Stimulated activated CD8-positive, alpha-beta memory T cell treated with anti-CD3 and anti-CD28 coated beads, Interleukin-15, amount 100 ng/mL, for 1 hour (primary cell): ENCODE results near the gene SLC39A5.
"Not testable (repeated sequence)": the region's sequence is repeated elsewhere in the genome, so short reads cannot be mapped to it uniquely, and the experiment has no call there.

Experiments
- DNase-seq: peaks from one replicate; pipeline ENCODE4 v3.0.0-alpha.2; 2020; ENCODE audit warnings: low read depth

Gene SLC39A5, protein sequence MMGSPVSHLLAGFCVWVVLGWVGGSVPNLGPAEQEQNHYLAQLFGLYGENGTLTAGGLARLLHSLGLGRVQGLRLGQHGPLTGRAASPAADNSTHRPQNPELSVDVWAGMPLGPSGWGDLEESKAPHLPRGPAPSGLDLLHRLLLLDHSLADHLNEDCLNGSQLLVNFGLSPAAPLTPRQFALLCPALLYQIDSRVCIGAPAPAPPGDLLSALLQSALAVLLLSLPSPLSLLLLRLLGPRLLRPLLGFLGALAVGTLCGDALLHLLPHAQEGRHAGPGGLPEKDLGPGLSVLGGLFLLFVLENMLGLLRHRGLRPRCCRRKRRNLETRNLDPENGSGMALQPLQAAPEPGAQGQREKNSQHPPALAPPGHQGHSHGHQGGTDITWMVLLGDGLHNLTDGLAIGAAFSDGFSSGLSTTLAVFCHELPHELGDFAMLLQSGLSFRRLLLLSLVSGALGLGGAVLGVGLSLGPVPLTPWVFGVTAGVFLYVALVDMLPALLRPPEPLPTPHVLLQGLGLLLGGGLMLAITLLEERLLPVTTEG

DNA sequence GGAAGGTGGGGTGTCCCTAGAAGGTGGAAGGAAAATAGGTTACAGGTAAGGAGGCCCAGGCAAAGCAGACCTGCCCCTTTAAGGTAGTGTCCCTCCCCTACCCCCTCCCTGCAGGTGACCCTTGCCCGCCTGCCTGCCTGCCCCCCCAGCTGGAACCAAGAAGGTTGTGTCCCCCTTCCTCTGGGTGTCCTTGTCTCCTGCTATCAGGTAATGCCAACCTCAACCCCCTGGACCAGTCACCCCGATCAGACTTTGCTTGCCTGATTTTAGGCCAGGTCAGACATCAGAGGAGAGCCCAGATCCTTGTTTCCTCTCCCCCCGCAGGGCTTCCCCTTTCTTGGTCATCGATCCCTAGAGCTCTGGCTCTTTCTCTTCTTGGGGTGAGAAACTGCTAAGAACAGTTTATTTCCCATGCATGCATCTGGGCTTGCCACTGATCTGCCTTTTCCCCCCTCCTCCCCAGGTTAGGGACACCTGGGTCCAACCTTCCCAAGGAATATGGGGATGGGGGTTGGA, at the start of gene SLC39A5:
Gene SLC39A5 (plus strand): TSS at position 136 of the 516 bp plus-strand sequence. CDS start 1,224 bp downstream, outside the sequence.
- DNase-seq, result no peak

DNA sequence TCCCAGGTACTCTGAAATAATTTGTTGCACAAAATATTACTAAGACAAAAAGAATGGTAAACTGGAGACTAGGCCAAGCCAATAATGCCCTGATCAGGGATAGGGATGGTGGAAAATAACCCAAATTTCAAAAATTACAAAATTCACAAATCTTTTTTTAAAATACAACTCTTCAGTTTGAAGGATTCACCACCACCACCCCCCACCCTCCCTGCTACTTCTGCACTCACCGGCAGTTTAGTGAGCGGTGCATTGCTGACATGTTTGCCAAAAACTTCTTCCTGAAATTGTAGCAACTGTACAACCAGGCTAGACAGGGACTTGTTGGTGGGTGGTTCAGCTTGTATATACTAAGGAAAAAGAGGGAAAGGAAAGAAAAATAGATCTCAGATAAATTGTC, 42.9 kb upstream of the SLC39A5 start:
- no peak for DNase-seq

DNA sequence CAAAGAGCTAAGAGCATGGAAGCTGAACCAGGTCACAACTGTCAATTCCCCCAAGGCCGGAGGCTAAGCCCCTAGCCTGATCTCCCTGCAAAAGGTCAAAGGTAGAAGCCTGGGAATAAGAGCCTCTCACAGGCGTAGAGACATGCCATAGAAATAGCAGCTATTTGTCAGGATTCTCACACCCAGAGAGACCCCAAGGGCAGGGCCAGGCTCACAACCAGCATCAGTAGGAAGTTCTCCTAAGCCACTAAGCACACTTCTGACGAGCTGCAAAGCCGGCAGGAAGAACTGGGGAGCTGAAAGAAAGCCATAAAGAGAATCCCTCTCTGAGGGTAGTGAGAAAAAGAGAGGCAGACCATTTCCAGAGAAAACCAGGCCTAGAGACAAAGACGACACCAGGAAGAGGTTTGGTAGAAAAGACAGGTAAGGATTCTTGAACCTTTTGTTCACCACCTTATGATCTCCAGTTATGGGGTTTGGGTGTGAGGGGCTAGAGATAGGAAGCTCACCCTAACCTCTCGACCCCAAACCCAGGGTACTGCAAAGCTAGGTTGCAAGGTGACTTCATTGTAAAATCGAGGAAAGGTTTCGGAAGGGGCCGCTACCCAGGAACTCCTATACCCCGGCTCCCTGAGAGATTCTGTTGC, 41.6 kb upstream of the SLC39A5 start:
- DNase-seq, result no peak

DNA sequence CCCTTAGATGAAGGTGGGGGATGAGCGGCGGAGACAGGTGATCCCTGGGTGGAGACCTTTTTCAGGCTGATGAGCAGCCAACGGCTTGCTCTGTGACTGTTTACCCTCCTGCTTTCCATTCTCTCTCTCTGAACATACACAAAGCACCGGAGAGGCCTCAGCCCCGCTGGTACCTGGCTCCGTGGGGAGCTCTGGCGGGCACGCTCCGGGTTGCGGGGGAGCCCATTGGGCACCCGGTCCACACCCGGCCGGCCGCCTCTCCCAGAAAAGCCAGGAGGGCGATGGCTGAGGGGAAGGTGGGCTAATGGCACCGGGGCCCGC, 41.1 kb upstream of the SLC39A5 start:
- no peak for DNase-seq

DNA sequence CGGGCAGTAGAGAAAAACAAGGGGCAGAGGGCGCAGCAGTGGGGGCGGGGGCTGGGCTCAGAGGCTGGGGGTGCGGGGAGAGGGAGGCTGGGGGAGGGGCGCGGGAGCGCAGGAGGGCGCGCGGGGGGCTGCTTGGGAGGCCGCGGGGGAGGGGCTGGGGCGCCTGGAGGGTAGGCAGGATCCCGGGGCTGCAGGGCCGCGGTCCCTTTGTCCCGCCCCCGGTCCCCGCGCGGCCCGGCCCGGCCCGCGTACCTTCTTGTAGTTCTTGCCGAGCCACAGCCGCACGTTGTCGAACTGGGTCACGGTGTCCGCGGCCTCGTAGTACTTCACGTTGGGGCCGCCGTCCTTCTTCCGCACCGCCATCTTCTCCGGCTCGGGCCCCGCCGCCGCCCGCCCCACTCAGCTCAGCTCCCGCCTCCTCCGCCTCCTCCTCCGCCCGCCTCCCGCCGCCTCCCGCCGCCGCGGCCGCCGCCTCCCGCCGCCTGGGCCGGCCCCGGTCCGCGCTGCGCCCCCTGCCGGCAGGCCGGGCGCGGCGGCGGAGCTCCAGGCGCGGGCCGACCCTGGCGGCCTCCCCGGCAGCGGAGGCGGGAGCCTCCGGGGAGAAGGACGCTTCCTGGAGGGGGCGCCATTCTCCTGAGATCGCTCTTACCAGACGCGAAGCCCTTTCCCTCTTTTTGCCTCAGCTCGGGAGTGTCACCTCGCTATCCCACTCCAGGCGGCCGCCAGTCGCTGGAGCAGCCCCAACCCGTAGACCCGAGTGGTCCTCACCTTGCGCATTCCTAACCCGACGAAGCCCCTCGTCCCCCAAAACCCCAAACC, 40.5 kb upstream of the SLC39A5 start, which contains the start of gene SMARCC2:
Gene SMARCC2 (minus strand): TSS at position 385 of the 819 bp plus-strand sequence. CDS start 22 bp downstream, at position 363.
- DNase-seq, result peak; percentile 66

DNA sequence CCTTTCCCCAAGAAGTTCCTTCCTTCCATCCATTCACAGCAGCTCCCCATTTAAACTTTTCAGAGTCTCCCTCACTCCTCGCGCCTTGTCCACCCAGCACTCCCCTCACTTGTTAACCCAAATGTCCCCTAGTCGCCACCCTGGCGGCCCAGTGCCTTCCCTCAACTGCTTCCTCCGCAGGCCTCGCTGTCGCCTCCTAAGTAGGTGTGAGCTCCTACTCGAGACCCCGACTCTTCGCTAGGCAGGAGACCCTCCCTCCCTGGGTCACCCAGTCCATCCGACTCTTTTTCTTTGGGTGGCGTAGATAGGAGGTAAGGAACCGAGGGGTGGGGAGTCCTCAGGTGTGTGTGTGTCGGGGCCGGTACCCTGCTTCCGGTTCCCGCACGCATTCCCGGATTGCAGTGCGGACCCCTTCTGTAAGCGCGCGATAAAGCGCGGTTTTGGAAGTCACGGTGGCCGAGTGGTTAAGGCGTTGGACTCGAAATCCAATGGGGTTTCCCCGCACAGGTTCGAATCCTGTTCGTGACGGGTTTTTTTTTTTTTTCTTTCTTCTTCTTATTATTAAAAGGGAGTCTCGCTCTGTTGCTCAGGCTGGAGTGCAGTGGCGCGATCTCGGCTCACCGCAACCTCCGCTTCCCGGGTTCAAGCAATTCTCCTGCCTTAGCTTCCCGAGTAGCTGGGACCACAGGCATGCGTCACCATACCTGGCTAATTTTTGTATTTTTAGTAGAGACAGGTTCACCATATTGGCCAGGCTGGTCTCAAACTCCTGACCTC, 39.7 kb upstream of the SLC39A5 start:
- peak; percentile 46 for DNase-seq

DNA sequence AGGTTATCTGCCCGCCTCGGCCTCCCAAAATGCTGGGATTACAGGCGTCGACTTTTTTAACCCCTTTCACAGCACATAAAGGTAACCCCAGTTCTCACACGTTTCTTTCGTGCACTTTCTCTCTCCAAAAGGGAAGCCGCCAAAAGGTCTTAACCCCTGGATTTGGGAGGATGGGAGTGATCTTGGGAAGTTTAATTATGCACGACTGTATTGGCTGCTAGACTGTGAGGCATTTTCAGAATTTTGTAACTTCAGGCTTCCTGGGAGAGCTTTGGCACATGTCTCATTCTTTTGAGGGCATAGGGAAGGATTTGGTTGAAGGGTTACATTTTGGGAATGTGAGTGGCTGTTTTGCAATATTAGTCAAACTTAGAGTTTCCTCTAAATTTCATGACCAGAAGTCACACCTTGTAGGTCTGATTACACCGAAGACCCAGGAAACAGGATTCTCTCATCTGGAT, 39.1 kb upstream of the SLC39A5 start:
- DNase-seq, result no peak

DNA sequence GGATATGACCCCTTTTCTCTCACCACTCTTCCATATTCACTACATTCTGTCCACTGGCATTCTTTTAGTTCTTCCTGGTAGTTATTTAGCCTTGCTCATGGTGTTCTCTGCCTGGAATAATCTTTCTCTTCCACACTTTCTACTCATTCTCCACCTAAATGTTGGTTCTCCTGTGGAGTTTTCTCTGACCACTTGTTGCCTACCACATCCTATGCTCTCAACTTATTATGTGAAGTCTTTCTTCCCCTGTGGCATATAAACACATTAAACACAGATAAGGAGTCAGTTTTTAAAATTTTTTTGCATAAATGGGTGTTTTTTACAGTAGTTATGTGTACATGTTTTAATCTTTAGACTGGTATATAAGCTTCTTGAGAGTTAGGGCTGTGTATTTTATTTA, 37.3 kb upstream of the SLC39A5 start:
- DNase-seq, result no peak

DNA sequence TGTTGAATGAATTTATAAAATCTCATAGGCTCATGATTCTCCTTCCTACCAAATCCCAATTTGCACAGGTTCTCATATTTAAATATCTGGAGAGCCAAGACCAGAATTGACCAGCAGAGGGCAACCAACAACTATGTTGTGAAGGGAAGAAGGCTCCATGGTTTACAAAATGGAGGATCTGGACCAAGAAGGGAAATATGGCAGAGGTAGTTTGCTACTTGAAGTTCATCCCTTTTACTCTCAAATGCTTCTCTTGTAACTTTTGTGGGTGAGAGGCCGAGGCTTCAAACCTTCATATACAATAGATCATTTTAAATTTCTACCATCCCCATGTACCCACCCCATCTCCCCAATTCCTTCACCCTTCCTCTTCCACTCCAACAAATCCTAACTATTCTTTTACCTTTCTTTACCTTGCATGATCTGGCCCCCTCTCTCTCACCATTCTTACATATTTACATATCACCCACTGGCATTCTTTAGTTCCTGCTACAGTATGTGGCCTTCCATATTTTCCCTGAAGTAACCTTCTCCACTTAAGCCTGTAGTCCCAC, 36.7 kb upstream of the SLC39A5 start:
- DNase-seq, result peak; percentile 62

DNA sequence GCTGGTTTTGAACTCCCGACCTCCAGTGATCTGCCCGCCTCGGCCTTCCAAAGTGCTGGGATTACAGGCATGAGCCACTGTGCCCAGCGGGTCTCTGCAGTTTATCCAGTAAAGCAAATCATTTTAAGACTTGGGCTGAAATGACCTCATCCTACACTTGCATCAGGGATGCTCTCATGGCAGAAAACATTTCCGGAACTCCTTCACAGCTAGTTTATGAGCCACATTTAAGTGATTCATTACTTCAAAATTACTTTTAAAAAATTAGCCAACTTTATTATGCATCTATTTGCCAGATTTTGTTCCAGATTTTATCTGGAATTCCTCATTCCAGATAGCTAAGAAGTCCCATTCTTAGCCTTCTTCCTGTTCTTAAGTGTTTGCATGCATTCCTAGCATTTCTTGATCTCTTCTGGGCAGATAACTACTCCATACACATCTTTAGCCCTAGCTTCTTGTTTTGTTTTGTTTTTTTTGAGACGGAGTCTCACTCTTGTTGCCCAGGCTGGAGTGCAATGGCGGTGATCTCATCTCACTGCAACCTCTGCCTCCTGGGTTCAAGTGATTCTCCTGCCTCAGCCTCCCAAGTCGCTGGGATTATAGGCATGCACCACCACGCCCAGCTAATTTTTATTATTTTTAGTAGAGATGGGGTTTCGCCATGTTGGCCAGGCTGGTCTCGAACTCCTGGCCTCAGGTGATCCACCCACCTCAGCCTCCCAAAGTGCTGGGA, 32.9 kb upstream of the SLC39A5 start:
- not testable (repeated sequence) for DNase-seq

DNA sequence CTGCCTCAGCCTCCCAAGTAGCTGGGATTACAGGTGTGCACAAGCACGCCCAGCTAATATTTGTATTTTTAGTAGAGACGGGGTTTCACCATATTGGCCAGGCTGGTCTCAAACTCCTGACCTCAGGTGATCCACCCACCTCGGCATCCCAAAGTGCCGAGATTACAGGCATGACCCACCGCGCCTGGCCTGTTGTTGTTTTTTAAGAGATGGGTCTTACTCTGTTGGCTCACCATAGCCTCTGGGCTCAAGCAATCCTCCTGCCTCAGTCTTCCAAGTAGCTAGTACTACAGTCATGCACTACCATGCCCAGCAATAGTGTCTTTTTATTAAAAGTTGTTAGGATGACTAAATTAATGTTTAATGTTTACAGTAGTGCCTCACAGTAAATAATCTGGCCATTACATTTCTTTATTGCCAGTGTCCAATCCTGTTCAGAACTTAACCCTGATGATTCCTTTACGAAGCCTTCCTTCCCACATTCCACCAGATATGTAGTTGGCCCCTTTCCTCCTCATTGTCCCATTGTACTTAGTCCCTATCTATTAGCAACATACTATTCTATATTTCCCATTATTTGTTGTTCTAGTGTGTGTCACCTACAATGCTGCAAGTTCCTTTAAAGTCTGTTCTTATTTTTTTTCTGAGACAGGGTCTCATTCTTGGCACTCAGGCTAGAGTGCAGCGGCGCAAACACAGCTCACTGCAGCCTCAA, 31.8 kb upstream of the SLC39A5 start:
- no peak for DNase-seq

DNA sequence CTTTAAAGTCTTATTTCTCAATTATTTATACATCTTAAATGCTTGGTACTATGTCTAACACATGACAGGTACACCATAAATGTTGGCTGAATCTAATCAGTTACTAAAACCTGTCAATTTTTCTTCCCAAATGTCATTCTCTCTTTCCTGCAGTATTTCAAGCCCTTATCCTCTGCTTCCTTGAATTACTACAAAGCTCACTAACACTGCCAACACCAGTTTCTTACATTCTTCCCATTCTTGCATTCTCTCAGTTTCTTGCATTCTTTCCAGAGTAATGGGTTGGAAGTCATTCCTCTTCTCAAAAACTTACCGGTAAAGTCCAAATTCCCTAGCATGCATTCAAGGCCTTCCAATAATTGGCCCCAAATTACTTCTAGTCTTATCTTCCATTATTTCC, 31.0 kb upstream of the SLC39A5 start:
- no peak for DNase-seq

DNA sequence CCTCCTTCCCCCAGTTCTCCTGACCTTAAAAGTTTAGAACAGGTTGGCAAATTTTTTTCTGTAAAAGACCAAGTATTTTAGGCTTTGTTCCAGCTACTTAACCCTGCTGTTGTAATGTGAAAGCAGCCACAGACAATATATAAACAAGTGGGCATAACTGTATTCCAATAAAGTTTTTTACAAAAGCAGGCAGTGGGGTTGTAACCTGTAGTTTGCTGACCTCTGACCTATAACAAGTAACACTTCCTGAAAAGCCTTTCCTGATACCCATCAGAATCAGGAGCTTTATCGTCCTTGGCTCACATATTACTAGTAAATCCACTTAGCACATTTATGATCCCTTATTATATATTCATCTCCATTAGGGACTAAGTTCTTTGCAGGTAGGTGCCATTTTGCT, 27.5 kb upstream of the SLC39A5 start:
- DNase-seq, result no peak

DNA sequence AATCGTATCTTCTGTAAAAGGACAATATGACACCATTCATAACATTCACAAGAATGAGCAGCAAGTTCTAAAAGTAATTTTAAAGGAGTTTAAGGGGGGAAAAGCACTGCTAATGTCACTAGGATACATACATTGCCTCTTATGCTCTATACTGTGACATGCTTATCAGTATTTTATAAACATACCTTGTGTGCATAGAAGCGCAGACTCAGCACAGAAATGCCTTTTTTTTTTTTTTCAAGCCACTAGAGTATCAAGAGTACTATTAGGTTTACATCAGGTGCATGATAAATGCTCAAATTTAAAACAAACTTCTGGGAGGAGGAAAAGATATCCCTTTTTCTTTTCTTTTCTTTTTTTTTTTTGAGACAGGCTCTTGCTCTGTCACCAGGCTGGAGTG, 27.0 kb upstream of the SLC39A5 start:
- no peak for DNase-seq

DNA sequence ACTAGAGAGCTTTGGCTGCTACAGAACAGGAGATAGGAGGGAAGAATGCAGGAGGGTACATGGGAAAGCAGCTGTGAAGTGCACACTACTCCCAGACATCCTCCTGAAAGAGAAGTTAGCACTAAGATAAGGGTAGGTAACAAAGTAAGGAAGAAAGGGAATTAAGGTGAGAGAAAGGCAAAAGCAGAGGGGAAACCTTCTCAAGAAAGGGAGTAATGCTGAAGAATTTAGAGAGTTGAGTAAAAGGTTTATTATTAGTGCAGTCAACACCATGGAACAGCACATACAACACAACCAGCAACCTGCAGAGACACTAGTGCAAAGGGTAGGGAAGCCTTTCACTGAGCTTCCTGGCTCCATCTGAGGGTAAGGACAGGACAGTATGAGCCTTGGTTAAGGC, 25.6 kb upstream of the SLC39A5 start:
- DNase-seq, result no peak

DNA sequence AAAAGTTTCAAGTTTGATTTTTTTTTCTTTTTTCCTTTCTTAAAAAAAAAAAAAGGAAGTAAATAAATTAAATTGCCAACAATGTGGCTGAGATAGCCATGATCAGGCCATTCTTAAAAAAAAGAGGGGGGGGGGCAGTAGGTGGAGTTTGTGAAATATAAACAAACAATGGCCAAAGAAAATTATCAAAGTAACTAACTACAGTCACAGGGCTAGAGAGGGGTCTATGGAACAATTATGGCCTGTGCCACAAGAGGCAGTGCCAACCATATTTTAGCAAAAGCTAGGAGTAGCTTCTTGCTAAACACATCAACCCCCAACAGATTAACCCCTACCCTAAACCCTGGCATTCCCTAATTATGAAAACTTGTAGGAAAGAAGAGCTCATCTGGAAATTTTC, 24.4 kb upstream of the SLC39A5 start:
- no peak for DNase-seq

DNA sequence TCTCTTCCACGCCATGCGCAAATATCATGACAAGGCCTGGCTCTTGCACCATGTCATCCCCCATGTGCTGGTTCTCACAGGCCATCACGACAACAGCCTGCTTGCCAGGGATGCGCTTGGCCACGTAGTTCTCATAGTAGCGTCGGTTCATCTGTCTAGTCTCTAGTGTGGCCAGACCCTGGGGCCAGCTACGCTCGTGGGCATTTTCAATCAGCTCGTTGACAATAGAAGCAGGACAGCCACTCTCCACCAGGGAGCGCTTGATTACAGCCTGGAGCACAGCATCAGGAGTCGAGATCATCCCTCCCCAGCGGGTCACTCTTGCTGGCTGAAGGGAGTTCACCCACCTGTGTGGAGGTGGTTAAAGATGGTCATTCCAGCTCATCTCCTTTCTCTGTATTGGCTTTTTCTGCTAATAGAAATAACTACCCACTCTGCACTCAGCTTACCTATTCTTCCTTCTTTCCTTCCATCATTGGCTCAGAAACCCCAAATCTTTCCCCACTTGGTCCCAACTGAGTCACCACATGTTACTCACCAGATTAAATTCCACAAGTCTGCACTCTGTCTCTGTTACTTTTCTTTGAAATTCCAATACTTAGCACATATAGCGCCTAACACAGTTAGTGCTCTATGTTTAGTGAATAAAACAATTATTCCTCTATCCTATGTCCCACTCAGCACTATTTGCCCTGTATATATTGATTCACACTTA, 23.2 kb upstream of the SLC39A5 start:
- no peak for DNase-seq

DNA sequence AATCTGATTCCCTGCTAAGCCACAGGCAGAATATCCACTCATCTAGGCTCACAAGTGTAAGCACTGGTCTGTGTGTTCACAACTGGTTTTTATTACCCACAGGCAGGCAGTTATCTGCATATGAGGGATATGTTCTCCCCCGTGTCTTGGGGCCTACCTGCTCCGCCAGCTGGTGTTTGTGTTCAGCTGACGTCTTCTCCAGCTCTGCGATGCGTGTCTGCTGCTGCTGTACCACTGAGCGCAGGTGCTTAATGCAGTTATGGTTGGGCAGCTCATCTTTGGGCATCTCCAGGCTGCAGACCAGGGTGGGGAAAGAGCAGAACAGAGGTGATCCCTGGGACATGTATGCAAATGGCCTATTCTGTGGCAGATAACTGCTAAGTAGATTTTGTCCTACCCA, 21.8 kb upstream of the SLC39A5 start:
- no peak for DNase-seq

DNA sequence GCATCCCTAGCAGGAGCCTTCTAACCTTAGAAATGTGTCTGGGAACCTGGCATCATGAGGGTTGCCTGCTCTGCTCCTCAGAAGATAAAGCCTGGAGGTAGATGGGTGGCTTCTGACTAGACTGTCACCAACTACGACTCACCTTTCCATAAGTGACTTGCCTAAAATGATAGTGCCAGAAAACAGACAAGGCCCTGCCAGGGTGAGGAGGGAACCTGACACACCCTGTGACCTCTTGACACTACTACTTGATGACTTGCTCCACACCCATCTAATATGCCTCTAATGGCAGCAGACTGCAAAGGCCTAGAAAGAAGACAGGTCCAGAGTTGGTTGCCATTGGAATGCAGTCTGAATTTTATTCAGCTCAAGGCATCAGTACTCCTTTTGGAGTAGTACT, 17.5 kb upstream of the SLC39A5 start:
- DNase-seq, result no peak
